ENCODE results near the gene FBXO36.
"Not testable (repeated sequence)": the region's sequence is repeated elsewhere in the genome, so short reads cannot be mapped to it uniquely, and the experiment has no call there.

The FBXO36 gene, protein sequence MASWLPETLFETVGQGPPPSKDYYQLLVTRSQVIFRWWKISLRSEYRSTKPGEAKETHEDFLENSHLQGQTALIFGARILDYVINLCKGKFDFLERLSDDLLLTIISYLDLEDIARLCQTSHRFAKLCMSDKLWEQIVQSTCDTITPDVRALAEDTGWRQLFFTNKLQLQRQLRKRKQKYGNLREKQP

DNA sequence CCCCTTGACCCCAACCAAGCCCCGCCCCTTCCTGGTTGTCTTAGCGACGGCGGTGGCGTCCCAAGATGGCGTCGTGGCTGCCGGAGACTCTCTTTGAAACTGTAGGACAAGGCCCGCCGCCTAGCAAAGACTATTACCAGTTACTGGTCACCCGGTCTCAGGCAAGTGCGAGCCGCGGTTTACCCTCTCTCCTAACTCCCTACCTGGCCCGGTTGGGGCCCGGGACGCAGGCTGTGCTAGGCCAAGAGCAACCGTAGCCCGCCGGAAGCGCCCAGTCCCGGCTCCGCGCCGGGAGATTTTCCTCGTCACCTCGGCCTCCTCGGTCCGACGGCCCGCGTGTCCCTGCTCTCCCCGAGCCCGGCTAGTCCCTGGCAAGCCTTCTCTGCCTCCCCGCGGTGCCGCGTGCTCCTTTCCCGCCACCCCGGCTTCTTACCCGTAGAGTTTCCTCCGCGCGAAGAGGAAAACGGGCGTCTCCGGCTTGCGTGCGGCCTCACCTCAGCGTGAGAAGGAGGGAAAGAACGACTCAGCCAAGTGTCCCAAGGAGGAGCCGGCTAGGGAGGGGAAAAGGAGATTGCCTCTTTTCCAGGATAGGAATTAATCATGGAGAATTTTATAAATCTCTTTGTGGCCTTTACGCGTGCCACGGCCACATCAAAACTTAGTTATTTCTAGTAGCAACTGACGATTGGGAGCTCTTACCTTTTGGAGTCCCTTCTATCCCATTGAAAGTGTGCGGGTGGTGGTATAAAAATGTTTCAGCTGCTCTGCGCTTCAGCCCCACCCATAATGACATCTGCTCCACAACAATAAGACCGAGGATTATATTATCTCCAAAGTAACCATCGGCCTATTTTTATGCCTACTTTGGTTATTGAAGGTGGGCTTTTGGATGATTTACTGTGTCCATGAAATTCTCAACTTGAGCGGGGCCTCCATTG lies at the start of gene FBXO36:
Gene FBXO36, plus strand, starts transcription at position 55 of the 938 bp plus-strand sequence. Its CDS starts 11 bp downstream, at position 66.
- peak; percentile 85 to 87 for DNase-seq (ENCODE audit: low read depth in 2 of 2)

DNA sequence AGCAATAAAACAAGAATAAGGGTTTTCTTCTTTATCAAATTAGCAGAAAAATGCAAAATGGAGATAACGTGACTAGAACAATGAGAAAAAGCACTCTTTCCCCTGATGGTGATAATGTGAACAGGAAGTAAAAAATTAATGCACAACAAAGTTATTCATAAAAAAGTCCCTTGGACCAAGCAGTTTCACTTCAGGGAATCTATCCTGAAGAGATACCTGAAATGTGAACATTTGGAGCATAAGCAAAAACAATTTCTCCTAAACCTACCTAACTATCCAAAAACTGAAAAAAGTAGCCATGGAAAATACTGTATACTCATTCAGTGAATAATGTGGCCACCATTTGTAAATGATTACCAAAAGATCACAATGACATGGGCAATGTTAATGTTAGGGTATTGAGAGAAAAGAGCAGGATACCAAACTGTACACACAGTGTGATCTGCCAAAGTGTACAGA lies 49.2 kb upstream of the FBXO36 start:
- no peak for DNase-seq (ENCODE audit: low read depth in 2 of 2)

DNA sequence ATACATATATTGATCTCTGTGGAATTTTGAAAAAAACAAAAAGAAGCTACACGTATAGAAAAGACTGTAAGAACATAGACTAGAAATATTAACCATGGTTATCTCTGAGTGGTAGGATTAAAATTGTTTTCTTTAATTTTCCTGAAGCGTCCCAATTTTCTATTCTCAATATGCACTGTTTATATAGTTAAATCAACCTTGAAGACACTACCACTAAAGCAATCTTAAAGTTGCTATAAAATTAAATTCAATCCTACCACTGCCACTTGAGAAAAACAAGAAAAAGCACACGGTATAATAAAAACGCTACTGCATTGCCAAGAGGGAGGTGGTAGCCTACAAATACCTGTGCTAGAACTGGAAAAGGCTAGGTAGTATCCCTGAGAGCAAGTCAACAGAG lies 47.7 kb upstream of the FBXO36 start:
- no peak for DNase-seq (ENCODE audit: low read depth in 2 of 2)

DNA sequence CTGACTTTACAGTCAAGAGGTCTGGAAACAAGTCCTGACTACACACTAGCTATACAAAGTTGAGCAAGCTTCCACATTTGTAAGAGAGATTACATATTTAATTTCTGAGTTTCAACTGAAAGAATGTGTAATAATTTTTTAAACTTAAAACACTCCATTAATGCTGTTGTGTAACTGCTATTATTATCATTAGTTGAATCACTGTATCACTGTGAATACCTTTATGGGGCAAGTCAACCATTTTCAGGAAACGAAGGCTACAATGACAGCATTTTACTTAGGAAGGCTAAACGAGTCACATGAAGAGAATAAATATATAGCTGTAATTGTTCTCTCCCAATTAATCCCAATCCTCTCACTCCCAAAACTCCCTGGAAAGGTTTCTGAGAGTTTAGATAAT lies 46.8 kb upstream of the FBXO36 start:
- DNase-seq (ENCODE audit: low read depth in 2 of 2): no peak

DNA sequence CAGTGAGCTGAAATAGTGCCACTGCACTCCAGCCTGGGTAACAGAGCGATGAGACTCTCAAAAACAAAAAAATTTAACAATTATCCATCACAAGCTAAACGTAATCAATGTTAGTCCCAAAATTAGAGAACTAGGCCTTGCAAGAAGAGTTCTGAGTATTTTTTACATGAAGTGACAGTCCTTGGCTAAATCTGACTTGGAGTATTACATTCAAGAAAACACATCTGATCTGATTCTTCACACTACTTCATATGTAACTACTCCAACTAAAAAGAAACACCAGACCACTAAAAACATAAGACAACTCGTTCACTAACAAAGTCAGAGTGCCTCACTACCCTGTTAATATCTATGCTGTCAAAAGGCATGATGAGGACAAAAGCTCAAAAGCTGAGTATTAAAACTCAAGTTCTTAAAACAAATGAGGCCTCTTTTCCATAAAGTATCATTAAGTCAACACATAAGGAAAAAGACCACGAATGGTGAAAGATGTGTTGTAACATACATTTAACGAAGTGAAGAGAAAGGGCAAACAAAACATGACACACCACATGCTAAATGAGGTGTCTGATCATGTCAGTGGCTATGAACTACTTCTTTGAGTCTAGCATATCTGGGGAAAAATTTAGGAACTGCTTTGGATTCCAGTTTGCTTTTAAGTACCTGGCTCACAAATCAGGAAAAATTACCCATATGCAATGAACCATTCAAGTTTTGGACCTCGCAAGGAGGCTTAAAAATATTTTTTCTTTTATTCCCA lies 42.9 kb upstream of the FBXO36 start:
- no peak for DNase-seq (ENCODE audit: low read depth in 2 of 2)

DNA sequence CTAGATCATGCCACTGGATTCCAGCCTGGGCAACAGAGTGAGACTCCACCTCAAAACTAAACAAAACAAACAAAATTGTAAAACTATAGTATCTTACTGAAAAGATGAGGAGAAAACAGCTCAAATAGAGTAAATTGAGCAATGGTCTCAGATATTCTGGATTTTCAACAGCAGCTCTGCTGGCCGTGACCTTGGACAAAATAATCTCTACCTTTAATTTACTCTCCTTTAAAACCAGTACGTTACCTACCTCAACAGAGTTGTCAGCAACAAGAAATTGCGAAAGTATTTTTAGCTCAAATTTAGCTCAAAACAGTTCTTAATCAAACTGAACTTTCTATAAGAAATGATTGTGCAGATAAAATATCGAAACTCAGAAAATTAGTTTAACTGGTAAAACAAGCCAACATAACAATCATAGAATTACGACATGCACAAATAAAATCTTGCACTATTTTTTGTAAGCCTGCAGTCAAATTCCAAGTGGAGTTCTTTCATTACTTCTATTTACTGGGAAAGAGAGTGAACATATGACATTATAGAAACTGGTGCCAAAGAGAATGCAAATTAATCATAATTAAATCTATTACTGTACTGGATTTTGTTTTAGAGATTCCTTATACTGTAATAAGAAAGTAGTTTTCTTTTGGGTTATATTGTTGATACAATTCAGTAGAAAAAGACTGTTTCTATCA lies 41.3 kb upstream of the FBXO36 start:
- DNase-seq (ENCODE audit: low read depth in 2 of 2): no peak

DNA sequence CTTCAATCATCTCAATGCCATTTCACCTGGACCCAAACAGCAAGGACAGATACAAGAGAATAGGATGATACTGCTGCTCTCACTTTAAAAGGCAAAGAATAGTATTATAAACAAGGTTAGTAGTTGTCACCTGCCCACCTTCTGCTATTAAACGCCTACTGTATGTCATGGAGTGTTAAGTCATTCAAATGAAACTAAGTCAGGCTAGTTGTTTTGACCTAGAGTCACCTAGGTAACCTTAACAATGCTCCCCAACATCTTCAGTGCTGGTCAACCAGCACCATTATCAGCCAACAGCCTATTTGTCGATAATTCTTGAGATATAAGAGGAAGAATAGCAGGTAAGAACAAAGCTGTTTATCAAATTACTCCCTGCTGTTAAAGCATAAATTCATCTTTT lies 39.7 kb upstream of the FBXO36 start:
- DNase-seq (ENCODE audit: low read depth in 2 of 2): no peak

DNA sequence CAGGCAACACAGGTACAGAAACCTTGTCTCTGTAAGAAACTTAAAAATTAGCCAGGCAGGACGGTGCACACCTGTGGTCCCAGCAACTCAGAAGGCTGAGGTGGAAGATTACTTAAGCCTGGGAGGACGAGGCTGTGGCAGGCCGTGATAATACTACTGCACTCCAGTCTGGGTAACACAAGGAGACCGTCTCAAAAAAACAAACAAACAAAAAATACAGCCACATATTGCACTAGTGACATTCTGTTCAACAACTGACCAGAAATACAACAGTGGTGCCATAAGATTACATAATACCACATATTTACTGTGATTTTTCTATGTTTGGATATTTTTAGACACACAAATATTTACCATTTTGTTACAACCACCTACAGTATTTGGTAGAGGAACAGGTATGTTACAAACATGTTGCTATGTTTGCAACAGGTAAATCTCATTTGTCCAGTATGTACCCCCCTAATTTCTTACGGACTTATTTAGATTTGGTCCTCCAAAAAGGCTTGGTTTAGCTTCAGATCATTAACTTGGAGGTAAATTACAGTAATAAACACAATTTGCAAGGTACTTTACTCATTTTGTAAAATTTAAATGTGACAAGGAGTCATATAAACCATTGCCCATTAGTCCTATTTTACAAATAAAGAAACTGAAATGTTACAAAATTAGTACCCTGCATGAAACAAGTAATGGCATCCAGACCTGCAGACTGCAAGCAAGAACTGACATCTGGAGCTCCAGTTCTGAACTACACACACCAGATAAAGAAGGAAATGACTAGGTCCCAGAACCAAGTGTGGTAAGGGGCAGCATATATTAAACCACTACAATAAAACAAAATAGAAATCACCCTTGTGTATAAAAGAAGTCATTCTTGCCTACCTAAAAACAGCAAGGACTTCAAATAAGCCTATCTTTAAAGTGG lies 37.3 kb upstream of the FBXO36 start:
- no peak for DNase-seq (ENCODE audit: low read depth in 2 of 2)

DNA sequence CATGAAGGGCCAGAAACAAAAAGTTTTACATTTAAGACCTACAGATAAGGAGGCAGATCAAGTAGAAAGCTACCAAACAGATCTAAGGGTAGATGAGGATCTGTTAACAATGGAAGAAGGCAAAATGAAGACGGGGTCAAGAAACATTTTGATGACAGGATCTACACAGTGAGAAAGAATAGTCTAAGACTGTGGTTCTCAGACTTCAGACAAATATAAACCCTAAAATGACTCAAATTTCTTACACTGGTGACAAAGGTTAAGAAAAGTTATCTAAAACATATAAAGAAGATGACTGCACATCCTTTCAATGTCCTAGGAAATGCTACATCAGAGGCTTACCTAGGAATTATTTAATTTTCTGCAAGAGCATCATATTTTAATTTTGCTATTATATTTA lies 34.9 kb upstream of the FBXO36 start:
- DNase-seq (ENCODE audit: low read depth in 2 of 2): no peak

DNA sequence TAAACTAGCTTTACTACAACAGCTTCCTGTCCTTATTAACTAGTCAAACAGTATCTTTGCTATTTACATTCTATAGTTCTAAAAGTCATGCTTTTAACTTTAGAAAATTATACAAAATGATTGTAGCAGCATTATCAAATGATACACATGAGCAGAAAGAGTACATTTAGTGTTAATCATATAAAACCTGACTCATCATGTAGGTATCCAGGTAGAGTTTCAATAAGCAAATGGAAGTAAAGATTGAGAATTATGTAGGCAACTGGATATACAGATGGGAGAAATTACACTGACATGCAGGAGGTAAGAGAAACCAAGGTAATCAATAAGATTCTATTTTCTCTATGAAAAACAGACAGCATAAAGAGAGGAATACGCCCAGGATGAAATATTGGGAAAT lies 34.3 kb upstream of the FBXO36 start:
- DNase-seq (ENCODE audit: low read depth in 2 of 2): no peak

DNA sequence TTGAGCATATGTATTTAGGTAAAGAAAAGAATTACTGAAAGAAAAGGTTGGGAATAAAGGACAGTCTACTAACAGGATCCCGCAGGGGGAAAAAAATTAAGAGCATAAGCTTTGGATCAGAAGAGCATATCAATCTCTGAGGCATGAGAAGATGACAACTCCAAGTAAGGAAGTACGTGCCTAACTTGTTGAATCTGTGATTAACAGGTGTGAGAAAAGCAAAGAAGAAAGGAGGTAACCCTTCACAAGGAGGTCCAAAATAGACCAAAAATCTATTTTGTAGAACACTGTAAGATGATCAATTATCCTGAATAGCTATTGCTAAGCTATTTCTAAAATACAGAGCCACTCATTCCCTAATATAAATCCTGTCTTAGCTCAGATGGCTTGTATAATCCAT lies 33.3 kb upstream of the FBXO36 start:
- no peak for DNase-seq (ENCODE audit: low read depth in 2 of 2)

DNA sequence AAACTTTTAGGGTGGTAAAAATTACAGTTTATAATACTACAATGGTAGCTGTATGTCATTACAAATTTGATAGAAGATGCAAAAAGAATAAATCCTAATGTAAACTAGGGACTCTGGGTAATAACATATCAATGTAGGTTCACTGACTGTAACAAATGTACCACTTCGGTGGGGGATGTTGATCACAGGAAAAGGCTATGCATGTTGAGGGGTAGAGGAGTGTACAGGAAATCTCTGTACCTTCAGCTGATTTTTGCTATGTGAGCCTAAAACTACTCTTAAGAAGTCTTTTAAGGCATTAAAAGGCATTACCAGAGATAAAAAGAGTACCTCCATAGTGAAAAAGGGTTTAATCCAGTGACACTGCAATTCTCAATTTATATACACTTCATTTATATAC lies 25.4 kb upstream of the FBXO36 start:
- no peak for DNase-seq (ENCODE audit: low read depth in 2 of 2)

DNA sequence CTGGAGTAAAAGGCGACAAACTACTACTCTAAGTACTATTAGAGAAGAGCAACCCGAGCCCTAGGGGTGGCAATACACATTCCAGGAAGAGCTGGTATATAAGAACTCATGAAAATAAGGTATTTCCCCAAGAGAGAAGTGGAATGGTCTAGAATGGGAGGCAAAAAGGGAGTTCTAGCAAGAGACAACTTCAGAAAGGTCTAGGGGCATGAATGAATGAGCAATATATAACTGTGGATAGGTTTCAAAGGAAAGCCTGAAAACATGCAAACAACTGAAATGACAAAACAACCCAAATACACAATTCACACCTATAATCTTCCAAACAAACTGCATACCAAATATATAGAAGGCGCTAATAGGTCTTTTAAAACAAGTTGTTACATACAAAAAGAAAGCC lies 22.7 kb upstream of the FBXO36 start:
- no peak for DNase-seq (ENCODE audit: low read depth in 2 of 2)

DNA sequence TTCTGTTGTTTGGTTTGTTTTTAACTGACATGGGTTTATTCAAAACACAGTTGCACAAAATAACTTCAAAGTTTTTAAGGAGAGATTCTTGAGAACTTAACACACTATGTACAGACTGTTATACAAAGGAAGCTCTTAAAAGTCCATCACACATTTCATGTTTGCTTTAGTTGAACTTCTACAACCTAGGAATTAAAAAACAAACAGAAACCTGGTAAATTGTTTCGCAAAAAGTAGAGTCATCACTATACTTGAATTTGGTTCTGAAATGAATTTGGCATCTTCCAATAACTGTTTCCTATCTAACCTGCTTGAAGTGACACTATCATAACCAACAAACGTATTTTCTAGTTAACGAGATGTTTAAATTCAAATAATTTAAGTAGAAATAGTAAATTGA lies 22.3 kb upstream of the FBXO36 start:
- no peak for DNase-seq (ENCODE audit: low read depth in 2 of 2)

DNA sequence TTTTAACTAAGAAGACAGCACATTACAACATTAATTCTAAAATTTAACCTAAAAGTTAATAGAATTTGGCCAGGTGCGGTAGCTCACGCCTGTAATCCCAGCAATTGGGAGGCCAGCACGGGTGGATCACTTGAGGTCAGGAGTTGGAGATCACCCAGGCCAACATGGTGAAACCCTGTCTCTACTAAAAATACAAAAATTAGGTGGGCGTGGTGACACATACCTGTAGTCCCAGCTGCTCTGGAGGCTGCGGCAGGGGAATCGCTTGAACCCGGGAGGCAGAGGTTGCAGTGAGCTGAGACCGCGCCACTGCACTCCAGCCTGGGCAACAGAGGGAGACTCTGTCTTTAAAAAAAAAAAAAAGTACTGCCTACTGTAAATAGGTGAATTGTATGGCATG lies 21.8 kb upstream of the FBXO36 start:
- not testable (repeated sequence) for DNase-seq (ENCODE audit: low read depth in 2 of 2)

DNA sequence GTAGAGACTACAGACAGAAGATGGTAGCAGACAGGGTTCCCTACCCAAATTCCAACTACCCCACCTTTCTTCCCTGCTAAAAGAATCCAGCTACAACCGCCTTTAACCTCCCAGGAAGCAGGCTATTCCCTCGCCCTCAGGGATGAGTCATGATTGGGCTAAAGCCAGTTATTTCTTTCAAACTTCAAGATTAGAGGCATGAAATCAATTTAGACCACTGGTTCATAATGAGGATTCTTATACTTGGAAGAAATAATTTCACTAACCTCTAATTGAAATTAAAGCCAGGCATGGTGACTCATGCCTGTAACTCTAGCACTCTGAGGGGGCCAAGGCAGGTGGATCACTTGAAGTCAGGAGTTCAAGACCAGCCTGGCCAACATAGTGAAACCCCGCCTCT lies 20.5 kb upstream of the FBXO36 start:
- DNase-seq (ENCODE audit: low read depth in 2 of 2): no peak

DNA sequence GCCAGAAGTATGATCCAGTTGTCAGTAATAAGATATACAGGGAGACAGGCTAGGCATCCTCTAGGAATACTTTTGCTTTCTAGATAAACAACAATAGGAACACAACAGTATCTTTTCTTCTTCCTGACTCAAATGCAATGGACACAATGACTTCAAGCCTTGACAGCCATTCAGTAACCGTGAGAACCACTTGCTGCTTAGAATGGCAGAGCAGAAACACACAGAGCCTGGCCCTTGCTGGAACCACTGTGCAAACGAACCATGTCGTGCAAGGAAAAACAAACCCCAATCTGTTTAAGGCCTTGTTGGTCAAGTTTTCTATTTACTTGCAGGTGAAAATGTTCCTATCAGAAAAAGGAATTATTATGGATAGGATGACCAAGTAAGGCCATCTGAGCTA lies 19.3 kb upstream of the FBXO36 start:
- no peak for DNase-seq (ENCODE audit: low read depth in 2 of 2)

DNA sequence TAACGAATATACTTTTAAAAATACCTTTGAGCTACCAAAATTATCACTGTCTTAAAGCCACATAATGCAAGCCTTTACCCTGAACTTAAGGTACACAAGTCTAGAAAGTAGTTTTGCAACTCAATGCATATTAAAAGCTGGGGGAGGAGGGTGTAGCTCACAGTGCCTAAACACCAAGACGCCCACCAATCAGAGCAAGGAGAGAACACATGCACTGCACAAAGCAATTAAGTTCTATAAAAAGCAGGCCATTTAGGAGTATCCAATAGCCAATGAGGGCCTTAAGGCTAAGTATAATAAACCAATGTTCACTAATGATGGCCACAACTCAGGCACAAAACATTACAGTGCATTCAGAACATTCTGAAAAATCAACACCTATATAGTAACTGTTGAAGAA lies 16.7 kb upstream of the FBXO36 start:
- DNase-seq (ENCODE audit: low read depth in 2 of 2): no peak

DNA sequence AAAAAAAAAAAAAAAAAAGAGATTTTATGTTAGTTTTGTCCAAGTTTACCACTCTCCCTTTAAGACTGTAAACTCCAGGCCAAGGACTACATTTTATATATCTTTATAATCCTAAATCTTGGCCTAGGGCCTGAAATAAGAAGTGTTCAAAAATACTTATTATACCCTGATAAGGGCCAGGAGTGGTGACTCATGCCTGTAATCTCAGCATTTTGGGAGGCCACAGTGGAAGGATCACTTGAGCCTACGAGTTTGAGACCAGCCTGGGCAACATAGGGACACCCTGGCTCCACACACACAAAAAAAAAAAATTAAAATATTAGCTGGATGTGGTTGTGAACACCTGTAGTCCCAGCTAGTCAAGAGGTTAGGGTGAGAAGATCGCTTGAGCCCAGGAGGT lies 13.2 kb upstream of the FBXO36 start:
- DNase-seq (ENCODE audit: low read depth in 2 of 2): no peak

DNA sequence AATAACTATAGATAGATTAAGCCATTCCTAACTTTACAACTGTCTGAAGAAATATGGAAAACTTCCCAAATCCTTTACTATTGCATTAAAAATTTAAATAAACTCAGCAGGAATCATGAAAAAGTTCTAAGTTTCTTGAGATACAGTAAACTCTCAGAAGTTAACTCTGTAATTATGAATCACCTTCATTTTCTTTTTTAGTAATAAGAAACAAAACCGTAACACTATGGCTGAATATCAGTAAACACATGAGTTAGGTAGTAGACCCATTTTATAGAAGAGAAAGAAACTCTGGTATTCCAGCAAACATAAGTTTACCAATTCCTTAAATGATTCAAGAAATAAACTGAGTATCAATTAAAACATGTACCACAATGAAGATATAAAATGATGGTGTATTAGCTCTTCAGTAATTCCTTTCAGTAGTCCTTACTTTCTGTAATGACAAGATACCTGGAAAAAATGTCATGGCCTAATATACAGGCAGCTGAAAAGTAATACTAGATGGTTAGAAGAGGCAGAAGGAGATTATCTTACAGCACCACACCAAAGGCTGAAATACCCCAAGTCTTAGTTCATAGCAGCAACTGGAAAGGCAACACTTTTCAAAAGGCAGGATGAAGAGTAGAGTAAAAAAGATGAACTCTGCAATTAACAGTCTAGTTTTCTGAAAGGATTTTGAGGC lies 12.0 kb upstream of the FBXO36 start:
- DNase-seq (ENCODE audit: low read depth in 2 of 2): no peak

All from activated CD4-positive, alpha-beta T cell treated with anti-CD3 and anti-CD28 coated beads for 24 hours (primary cell).